HCT116 (cell line): ENCODE results near the gene BBS4. TPM values are rescaled to one million over a fixed set of nuclear protein-coding genes. Genes with fewer than 3 reads are reported as not detected.

Source experiments
- ATAC-seq: fragments of 200-7000 bp; cut with Tn5 transposase; 2 replicates; pipeline ENCODE4 v1.9.1; 2020; ENCODE audit warnings: mild to moderate bottlenecking, moderate library complexity
- BruUV-seq: library from RNA; stranded (reverse); fragments of 400-500 nt; replicated peaks from 2 replicates; lab custom pipeline; 2021; lab: Mats Ljungman, UMichigan
- CTCF ChIA-PET: fragments of 300-600 bp; sonication (Branson Sonifier 250); formaldehyde crosslinking; loops from one replicate; lab custom pipeline; 2021; ENCODE audit warnings: antibody characterized with exemption; lab: Charles Lee
- POLR2A ChIA-PET: fragments of 300-600, 350-600 bp; sonication (Branson Sonifier 250); formaldehyde crosslinking; loops from one replicate; lab custom pipeline; 2021; ENCODE audit warnings: antibody characterized with exemption; lab: Charles Lee
- RAD21 ChIA-PET, 2 experiments: fragments of 300-600 bp; sonication (Branson Sonifier 250); formaldehyde crosslinking; loops; one replicate each; lab custom pipeline; 2023; ENCODE audit warnings: low total read pairs in 2 of 2; ENCODE audit not compliant: uncharacterized antibody in 2 of 2, unreplicated experiment in 2 of 2, low non-redundant PET in 1 of 2; lab: Charles Lee
- DNase-seq: peaks from one replicate; pipeline ENCODE4 v3.0.0-alpha.2; 2010; ENCODE audit warnings: low read depth, low spot score
- H2AFZ ChIP-seq: fragments of 200-600 bp; shearing (Covaris generic), sonication (generic); 2 replicates; pipeline ENCODE4 v1.6.1; 2017; ENCODE audit warnings: low read depth, mixed run types, mixed read lengths, antibody characterized with exemption, low read length; ENCODE audit not compliant: poor library complexity, severe bottlenecking
- H3K27ac ChIP-seq: 2 replicates; pipeline ENCODE4 v1.5.1; 2012; ENCODE audit warnings: low read depth, low read length
- H3K27me3 ChIP-seq: fragments of 200-600 bp; sonication (generic); 2 replicates; pipeline ENCODE4 v1.6.1; 2016; ENCODE audit warnings: mixed run types, low read length, mixed read lengths; ENCODE audit not compliant: insufficient read depth
- H3K36me3 ChIP-seq, 2 experiments: fragments of 200-500 bp in 1 of 2; fragments of 200-600 bp in 1 of 2; sonication (Bioruptor generic) in 1 of 2; sonication (generic) in 1 of 2; 2 replicates each; pipeline versions ENCODE4 v1.5.1 to v1.6.1; 2014 to 2016; ENCODE audit warnings: low read length in 2 of 2, inconsistent platforms in 1 of 2, mixed read lengths in 1 of 2, mixed run types in 1 of 2; ENCODE audit not compliant: insufficient read depth in 2 of 2, control insufficient read depth in 1 of 2
- H3K4me1 ChIP-seq, 2 experiments: fragments of 200-600 bp in 1 of 2; sonication (generic) in 1 of 2; 2 replicates each; pipeline versions ENCODE4 v1.5.1 to v1.6.1; 2012 to 2017; ENCODE audit warnings: low read length in 2 of 2, inconsistent platforms in 1 of 2, mild to moderate bottlenecking in 1 of 2, mixed read lengths in 1 of 2, mixed run types in 1 of 2, moderate library complexity in 1 of 2; ENCODE audit not compliant: insufficient read depth in 2 of 2, control insufficient read depth in 1 of 2
- H3K4me2 ChIP-seq: fragments of 200-600 bp; sonication (generic); 2 replicates; pipeline ENCODE4 v1.6.1; 2017; ENCODE audit warnings: mixed run types, low read length, mixed read lengths
- H3K4me3 ChIP-seq, 2 experiments: fragments of 200-600 bp in 1 of 2; sonication (generic) in 1 of 2; replicated peaks in 1 of 2; 2 replicates each; pipeline ENCODE4 v1.5.1; 2011 to 2016; ENCODE audit warnings: low read length in 2 of 2, control low read depth in 1 of 2, low read depth in 1 of 2, mild to moderate bottlenecking in 1 of 2, mixed read lengths in 1 of 2, mixed run types in 1 of 2
- H3K79me2 ChIP-seq: fragments of 200-600 bp; sonication (generic); 2 replicates; pipeline ENCODE4 v1.6.1; 2017; ENCODE audit warnings: mild to moderate bottlenecking, mixed run types, low read length, moderate library complexity, mixed read lengths; ENCODE audit not compliant: insufficient read depth
- H3K9ac ChIP-seq: fragments of 200-600 bp; sonication (generic); 2 replicates; pipeline ENCODE4 v1.6.1; 2016; ENCODE audit warnings: low read length, mixed read lengths
- H3K9me2 ChIP-seq: fragments of 200-600 bp; sonication (generic), shearing (Covaris generic); 2 replicates; pipeline ENCODE4 v1.6.1; 2017; ENCODE audit warnings: mixed run types, mild to moderate bottlenecking, moderate library complexity; ENCODE audit not compliant: insufficient read depth
- H3K9me3 ChIP-seq, 2 experiments: fragments of 200-500 bp in 1 of 2; fragments of 200-600 bp in 1 of 2; sonication (Bioruptor generic) in 1 of 2; sonication (generic) in 1 of 2; 2 replicates each; pipeline ENCODE4 v1.6.1; 2014 to 2017; ENCODE audit warnings: low read length in 2 of 2, mixed read lengths in 2 of 2, inconsistent platforms in 1 of 2, low read depth in 1 of 2, mild to moderate bottlenecking in 1 of 2, mixed run types in 1 of 2, moderate library complexity in 1 of 2; ENCODE audit not compliant: control insufficient read depth in 1 of 2, insufficient read depth in 1 of 2
- H4K20me1 ChIP-seq: fragments of 200-600 bp; sonication (generic), shearing (Covaris generic); 2 replicates; pipeline ENCODE4 v1.6.1; 2017; ENCODE audit warnings: mixed run types, mild to moderate bottlenecking, moderate library complexity; ENCODE audit not compliant: insufficient read depth
- ATF3 ChIP-seq: IDR thresholded peaks from 2 replicates; pipeline ENCODE4 v1.6.1; 2012
- CBX3 ChIP-seq: IDR thresholded peaks from 2 replicates; pipeline ENCODE4 v1.6.1; 2012; ENCODE audit warnings: low read depth
- CEBPB ChIP-seq: IDR thresholded peaks from 2 replicates; pipeline ENCODE4 v1.6.1; 2012; ENCODE audit warnings: low read depth
- CTCF ChIP-seq, 3 experiments: fragments of 200-600 bp in 1 of 3; sonication (generic) in 1 of 3; IDR thresholded peaks in 2 of 3; conservative IDR thresholded peaks in 1 of 3; 2 replicates each; pipeline ENCODE4 v1.5.1; 2012 to 2017; ENCODE audit warnings: low read depth in 2 of 3, low read length in 2 of 3, antibody characterized with exemption in 1 of 3, borderline replicate concordance in 1 of 3, control low read depth in 1 of 3, mild to moderate bottlenecking in 1 of 3, mixed read lengths in 1 of 3, mixed run types in 1 of 3, moderate library complexity in 1 of 3; ENCODE audit not compliant: insufficient read depth in 1 of 3
- EGR1 ChIP-seq: IDR thresholded peaks from 2 replicates; pipeline ENCODE4 v1.6.1; 2012; ENCODE audit warnings: low read depth
- ELF1 ChIP-seq: IDR thresholded peaks from 2 replicates; pipeline ENCODE4 v1.6.1; 2012; ENCODE audit warnings: low read depth, borderline replicate concordance
- FOSL1 ChIP-seq: IDR thresholded peaks from 2 replicates; pipeline ENCODE4 v1.6.1; 2012; ENCODE audit warnings: low read depth
- POLR2A ChIP-seq: IDR thresholded peaks from 2 replicates; pipeline ENCODE4 v1.7.0; 2011; ENCODE audit warnings: borderline replicate concordance; ENCODE audit not compliant: insufficient read depth, insufficient read length; ENCODE audit errors: extremely low read depth
- POLR2AphosphoS5 ChIP-seq: IDR thresholded peaks from 2 replicates; pipeline ENCODE4 v1.6.1; 2011; ENCODE audit warnings: mild to moderate bottlenecking, low read depth, low read length, moderate library complexity
- RAD21 ChIP-seq: IDR thresholded peaks from 2 replicates; pipeline ENCODE4 v1.6.1; 2012; ENCODE audit warnings: low read depth, mild to moderate bottlenecking
- SIN3A ChIP-seq: IDR thresholded peaks from 2 replicates; pipeline ENCODE4 v1.6.1; 2012; ENCODE audit warnings: low read depth
- SRF ChIP-seq: IDR thresholded peaks from 2 replicates; pipeline ENCODE4 v1.6.1; 2012; ENCODE audit warnings: low read depth
- TCF7L2 ChIP-seq: IDR thresholded peaks from 2 replicates; pipeline ENCODE4 v1.7.0; 2011; ENCODE audit warnings: borderline replicate concordance, inconsistent platforms; ENCODE audit not compliant: insufficient read depth, insufficient read length; ENCODE audit errors: extremely low read depth
- ZFX ChIP-seq: fragments of 450-650 bp; IDR thresholded peaks from 2 replicates; pipeline ENCODE4 v1.6.1; 2017
- ZNF274 ChIP-seq: fragments of 200-500 bp; sonication (Bioruptor generic); IDR thresholded peaks from 2 replicates; pipeline ENCODE4 v1.6.1; 2014; ENCODE audit warnings: mild to moderate bottlenecking, low read depth, low read length, inconsistent platforms
- intact Hi-C: fragments of 100-400 bp; cut with micrococcal nuclease; formaldehyde crosslinking; loops from 2 replicates; pipeline ENCODE4 v1.10.0; 2022
- total RNA-seq: library from RNA; stranded (reverse); gene quantifications from one replicate; pipeline ENCODE4 v1.2.1, GENCODE V29; 2021; ENCODE audit not compliant: unreplicated experiment
- TF ChIP-seq, protein P1 (sequence below): IDR thresholded peaks from 2 replicates; pipeline ENCODE4 v1.6.1; 2012; ENCODE audit warnings: low read depth
- TF ChIP-seq, protein P2 (sequence below): IDR thresholded peaks from 2 replicates; pipeline ENCODE4 v1.6.1; 2012
- TF ChIP-seq, protein P3 (sequence below): IDR thresholded peaks from 2 replicates; pipeline ENCODE4 v1.6.1; 2011; ENCODE audit warnings: mild to moderate bottlenecking, low read length, moderate library complexity; ENCODE audit not compliant: insufficient replicate concordance; ENCODE audit errors: extremely low read depth

Gene BBS4
- total RNA-seq, 1 experiment from 2014 or later = 10.0 TPM

GRCh38 chr15:72785841-72786240 lies 99.8 kb downstream of the BBS4 start:
- H3K79me2 ChIP-seq = peaks cover 27% of the 10 kb centered on the region
- no peak overlapping the region for H3K27ac ChIP-seq
- no peak overlapping the region for H3K9ac ChIP-seq
- no peak overlapping the region for H2AFZ ChIP-seq
- no peaks in the 10 kb centered on the region for H3K9me2 ChIP-seq
- H3K27me3 ChIP-seq = no peaks in the 10 kb centered on the region
- peaks cover 0 to 11% of the 10 kb centered on the region in 2 experiments; a peak in 1 of 4 replicates for H3K36me3 ChIP-seq
- CTCF ChIA-PET = no interaction called here
- intact Hi-C loops = no loop called here
- H3K4me2 ChIP-seq = no peak overlapping the region
- TF ChIP-seq ATF3 = no peak
- no peak for TF ChIP-seq TCF7L2
- TF ChIP-seq, protein P1, sequence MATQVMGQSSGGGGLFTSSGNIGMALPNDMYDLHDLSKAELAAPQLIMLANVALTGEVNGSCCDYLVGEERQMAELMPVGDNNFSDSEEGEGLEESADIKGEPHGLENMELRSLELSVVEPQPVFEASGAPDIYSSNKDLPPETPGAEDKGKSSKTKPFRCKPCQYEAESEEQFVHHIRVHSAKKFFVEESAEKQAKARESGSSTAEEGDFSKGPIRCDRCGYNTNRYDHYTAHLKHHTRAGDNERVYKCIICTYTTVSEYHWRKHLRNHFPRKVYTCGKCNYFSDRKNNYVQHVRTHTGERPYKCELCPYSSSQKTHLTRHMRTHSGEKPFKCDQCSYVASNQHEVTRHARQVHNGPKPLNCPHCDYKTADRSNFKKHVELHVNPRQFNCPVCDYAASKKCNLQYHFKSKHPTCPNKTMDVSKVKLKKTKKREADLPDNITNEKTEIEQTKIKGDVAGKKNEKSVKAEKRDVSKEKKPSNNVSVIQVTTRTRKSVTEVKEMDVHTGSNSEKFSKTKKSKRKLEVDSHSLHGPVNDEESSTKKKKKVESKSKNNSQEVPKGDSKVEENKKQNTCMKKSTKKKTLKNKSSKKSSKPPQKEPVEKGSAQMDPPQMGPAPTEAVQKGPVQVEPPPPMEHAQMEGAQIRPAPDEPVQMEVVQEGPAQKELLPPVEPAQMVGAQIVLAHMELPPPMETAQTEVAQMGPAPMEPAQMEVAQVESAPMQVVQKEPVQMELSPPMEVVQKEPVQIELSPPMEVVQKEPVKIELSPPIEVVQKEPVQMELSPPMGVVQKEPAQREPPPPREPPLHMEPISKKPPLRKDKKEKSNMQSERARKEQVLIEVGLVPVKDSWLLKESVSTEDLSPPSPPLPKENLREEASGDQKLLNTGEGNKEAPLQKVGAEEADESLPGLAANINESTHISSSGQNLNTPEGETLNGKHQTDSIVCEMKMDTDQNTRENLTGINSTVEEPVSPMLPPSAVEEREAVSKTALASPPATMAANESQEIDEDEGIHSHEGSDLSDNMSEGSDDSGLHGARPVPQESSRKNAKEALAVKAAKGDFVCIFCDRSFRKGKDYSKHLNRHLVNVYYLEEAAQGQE = no peak
- no peak for TF ChIP-seq RAD21
- TF ChIP-seq ELF1 = no peak
- TF ChIP-seq EGR1 = no peak
- no peak for TF ChIP-seq CEBPB
- no peak for TF ChIP-seq ZFX
- TF ChIP-seq, protein P2, sequence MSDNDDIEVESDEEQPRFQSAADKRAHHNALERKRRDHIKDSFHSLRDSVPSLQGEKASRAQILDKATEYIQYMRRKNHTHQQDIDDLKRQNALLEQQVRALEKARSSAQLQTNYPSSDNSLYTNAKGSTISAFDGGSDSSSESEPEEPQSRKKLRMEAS = no peak
- no peak for TF ChIP-seq POLR2AphosphoS5
- no peak for TF ChIP-seq POLR2A
- TF ChIP-seq, protein P3, sequence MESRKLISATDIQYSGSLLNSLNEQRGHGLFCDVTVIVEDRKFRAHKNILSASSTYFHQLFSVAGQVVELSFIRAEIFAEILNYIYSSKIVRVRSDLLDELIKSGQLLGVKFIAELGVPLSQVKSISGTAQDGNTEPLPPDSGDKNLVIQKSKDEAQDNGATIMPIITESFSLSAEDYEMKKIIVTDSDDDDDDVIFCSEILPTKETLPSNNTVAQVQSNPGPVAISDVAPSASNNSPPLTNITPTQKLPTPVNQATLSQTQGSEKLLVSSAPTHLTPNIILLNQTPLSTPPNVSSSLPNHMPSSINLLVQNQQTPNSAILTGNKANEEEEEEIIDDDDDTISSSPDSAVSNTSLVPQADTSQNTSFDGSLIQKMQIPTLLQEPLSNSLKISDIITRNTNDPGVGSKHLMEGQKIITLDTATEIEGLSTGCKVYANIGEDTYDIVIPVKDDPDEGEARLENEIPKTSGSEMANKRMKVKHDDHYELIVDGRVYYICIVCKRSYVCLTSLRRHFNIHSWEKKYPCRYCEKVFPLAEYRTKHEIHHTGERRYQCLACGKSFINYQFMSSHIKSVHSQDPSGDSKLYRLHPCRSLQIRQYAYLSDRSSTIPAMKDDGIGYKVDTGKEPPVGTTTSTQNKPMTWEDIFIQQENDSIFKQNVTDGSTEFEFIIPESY = no peak
- TF ChIP-seq SRF = no peak
- TF ChIP-seq FOSL1 = no peak
- TF ChIP-seq SIN3A = no peak
- TF ChIP-seq CBX3 = no peak
- no peak for TF ChIP-seq CTCF (IDR thresholded peaks at IDR 0.05 in 2 of 3, conservative IDR thresholded peaks at IDR 0.05 in 1 of 3; ENCODE audit: borderline replicate concordance in 1 of 3, insufficient read depth in 1 of 3, low read depth in 2 of 3, low read length in 2 of 3)
- TF ChIP-seq ZNF274 = no peak
- TF ChIP-seq, all 23 proteins: peak for 0
- no TSS peak for BruUV-seq
- Histone ChIP-seq H3K4me1 (peaks cover 0 to 21% of the 10 kb centered on the region in 2 experiments; a peak in 3 of 4 replicates), H3K4me3 (no peak overlapping the region), H3K9me3 (no peaks in the 10 kb centered on the region), H4K20me1 (no peaks in the 10 kb centered on the region; the same call in 1 of the 2 replicates)
- ChIA-PET RAD21 (no interaction called here), POLR2A (no interaction called here)
- no peak for DNase-seq
- no peak for ATAC-seq
